ENCODE measurements around the gene FARS2. TPM values are rescaled to one million over a fixed set of nuclear protein-coding genes. Genes with fewer than 3 reads are reported as not detected.

FARS2 gene
- total RNA-seq, 4 donors from 2014 or later = 8.3 to 18.5 (median 13.0) TPM

DNA sequence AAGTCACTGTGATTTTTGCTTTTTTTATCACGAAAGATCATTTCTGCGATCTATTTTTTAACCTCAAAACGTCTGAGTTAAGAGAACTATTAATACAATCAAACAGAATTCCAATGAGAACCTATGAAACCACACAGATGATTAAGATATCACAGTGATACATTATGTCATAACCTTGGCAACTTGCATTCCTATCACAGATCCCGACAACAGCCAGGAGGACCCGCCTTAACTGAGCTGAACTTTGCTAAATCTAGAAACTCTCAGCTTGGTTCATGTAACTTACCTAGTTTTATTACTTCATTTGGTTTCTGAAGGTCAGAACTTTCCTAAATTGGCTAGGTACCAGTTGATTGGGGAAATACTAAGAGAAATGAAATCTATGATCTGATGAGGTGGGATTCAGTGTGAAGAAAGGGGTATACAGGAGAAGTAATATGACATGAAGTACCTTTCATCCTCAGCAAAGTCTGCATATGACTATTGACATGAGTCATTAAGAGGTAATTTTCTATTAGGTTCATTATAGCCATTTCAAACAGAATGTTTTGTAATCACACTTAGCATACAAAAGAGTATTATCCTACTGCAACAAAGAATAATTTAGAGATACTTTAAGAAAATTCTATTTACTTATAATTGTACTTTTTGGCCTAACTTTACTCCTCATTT, 11.7 kb upstream of the FARS2 start:
- peaks cover 0 to 22% (median 0%) of the 10 kb centered on the region in 3 donors for H3K36me3 ChIP-seq
- no peak overlapping the region for H3K4me3 ChIP-seq
- H3K4me1 ChIP-seq = peaks cover 0 to 4% (median 0%) of the 10 kb centered on the region in 3 donors
- H3K27ac ChIP-seq = no peak overlapping the region
- intact Hi-C loops (cut with DNase I) = no loop called here
- DNase-seq = no peak
- no peak for TF ChIP-seq POLR2A (IDR thresholded peaks at IDR 0.05)
- TF ChIP-seq, protein P1, sequence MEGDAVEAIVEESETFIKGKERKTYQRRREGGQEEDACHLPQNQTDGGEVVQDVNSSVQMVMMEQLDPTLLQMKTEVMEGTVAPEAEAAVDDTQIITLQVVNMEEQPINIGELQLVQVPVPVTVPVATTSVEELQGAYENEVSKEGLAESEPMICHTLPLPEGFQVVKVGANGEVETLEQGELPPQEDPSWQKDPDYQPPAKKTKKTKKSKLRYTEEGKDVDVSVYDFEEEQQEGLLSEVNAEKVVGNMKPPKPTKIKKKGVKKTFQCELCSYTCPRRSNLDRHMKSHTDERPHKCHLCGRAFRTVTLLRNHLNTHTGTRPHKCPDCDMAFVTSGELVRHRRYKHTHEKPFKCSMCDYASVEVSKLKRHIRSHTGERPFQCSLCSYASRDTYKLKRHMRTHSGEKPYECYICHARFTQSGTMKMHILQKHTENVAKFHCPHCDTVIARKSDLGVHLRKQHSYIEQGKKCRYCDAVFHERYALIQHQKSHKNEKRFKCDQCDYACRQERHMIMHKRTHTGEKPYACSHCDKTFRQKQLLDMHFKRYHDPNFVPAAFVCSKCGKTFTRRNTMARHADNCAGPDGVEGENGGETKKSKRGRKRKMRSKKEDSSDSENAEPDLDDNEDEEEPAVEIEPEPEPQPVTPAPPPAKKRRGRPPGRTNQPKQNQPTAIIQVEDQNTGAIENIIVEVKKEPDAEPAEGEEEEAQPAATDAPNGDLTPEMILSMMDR (IDR thresholded peaks at IDR 0.05) = no peak
- H3K9me3 ChIP-seq = no peaks in the 10 kb centered on the region
- WGBS, 2 donors = 69 to 72% methylated on average over 5 of the region's 5 CpGs
- H3K27me3 ChIP-seq = no peaks in the 10 kb centered on the region

DNA sequence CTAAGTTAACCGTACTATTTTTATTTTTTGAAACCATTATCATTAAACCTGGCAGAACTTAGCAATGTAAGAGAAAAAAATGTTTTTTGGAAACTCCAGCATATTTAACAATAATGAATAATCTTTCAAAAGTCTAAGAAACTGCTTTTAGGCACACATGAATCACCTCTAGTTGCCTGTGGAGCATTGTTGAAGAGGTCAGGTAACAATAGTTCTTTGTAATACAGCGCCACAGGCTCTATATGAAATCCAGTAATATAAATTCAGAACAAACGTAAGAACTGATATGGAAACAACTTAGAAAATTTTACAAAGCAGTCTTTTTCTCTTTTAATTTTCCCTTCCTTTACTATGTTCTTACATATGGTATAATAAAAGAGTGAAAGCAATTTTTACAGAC, 10.9 kb upstream of the FARS2 start:
- H3K9me3 ChIP-seq = no peaks in the 10 kb centered on the region
- H3K4me1 ChIP-seq = peaks cover 0 to 4% (median 0%) of the 10 kb centered on the region in 3 donors
- peaks cover 0 to 22% (median 0%) of the 10 kb centered on the region in 3 donors for H3K36me3 ChIP-seq
- intact Hi-C loops (cut with DNase I) = no loop called here
- TF ChIP-seq POLR2A (IDR thresholded peaks at IDR 0.05) = no peak
- TF ChIP-seq, protein P1 (IDR thresholded peaks at IDR 0.05) = no peak
- no peaks in the 10 kb centered on the region for H3K27me3 ChIP-seq
- H3K4me3 ChIP-seq = no peak overlapping the region
- no peak overlapping the region for H3K27ac ChIP-seq
- WGBS, 2 donors = 78 to 82% methylated on average over 3 of the region's 3 CpGs
- no peak for DNase-seq

GRCh38 chr6:5250911-5251310, 10.4 kb upstream of the FARS2 start:
- peaks cover 0 to 22% (median 0%) of the 10 kb centered on the region in 3 donors for H3K36me3 ChIP-seq
- TF ChIP-seq, protein P1 (IDR thresholded peaks at IDR 0.05) = no peak
- TF ChIP-seq POLR2A (IDR thresholded peaks at IDR 0.05) = no peak
- no peak overlapping the region for H3K27ac ChIP-seq
- intact Hi-C loops (cut with DNase I) = no loop called here
- peaks cover 0 to 4% (median 0%) of the 10 kb centered on the region in 3 donors for H3K4me1 ChIP-seq
- no peaks in the 10 kb centered on the region for H3K9me3 ChIP-seq
- WGBS, 2 donors = 88 to 93% methylated on average over 4 of the region's 4 CpGs
- no peak for DNase-seq
- no peaks in the 10 kb centered on the region for H3K27me3 ChIP-seq
- H3K4me3 ChIP-seq = no peak overlapping the region

GRCh38 chr6:5256952-5257351, 4.4 kb upstream of the FARS2 start:
- intact Hi-C loops (cut with DNase I) = no loop called here
- no peak for DNase-seq
- WGBS, 2 donors = 82 to 96% methylated on average over 3 of the region's 3 CpGs
- TF ChIP-seq, protein P1 (IDR thresholded peaks at IDR 0.05) = no peak
- no peak for TF ChIP-seq POLR2A (IDR thresholded peaks at IDR 0.05)
- peaks cover 0 to 15% (median 7%) of the 10 kb centered on the region in 3 donors for H3K4me1 ChIP-seq
- no peak overlapping the region for H3K4me3 ChIP-seq
- H3K27me3 ChIP-seq = no peaks in the 10 kb centered on the region
- peaks cover 0 to 17% (median 0%) of the 10 kb centered on the region in 3 donors for H3K36me3 ChIP-seq
- no peaks in the 10 kb centered on the region for H3K9me3 ChIP-seq
- H3K27ac ChIP-seq = no peak overlapping the region

DNA sequence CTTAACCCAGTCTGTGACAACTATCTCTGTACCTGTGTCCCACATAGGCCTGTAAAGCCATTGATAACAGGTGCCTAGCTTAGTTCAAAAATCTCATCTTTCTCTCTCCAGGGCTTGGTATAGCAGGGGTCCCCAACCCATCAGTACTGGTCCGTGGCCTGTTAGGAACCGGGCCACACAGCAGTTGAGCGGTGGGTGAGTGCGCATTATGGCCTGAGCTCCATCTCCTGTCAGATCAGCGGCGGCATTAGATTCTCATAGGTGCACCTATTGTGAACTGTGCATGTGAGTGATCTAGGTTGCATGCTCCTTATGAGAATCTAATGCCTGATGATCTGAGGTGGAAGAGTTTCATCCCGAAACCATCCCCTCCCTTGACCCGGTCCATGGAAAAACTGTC, 3.9 kb upstream of the FARS2 start:
- WGBS, 2 donors = 94 to 96% methylated on average over 2 to 8 of the region's 8 CpGs
- TF ChIP-seq, protein P1 (IDR thresholded peaks at IDR 0.05) = no peak
- TF ChIP-seq POLR2A (IDR thresholded peaks at IDR 0.05) = no peak
- Histone ChIP-seq H3K9me3 (no peaks in the 10 kb centered on the region), H3K4me1 (peaks cover 0 to 20% (median 10%) of the 10 kb centered on the region in 3 donors), H3K27me3 (no peaks in the 10 kb centered on the region), H3K4me3 (no peak overlapping the region), H3K27ac (no peak overlapping the region), H3K36me3 (peaks cover 0 to 17% (median 0%) of the 10 kb centered on the region in 3 donors)
- intact Hi-C loops (cut with DNase I) = no loop called here
- DNase-seq = no peak

Data from esophagus squamous epithelium (tissue), 5 donors.